ENCODE data around the gene IL32.
"Not testable (repeated sequence)": the region's sequence is repeated elsewhere in the genome, so short reads cannot be mapped to it uniquely, and the experiment has no call there.

Gene IL32

DNA sequence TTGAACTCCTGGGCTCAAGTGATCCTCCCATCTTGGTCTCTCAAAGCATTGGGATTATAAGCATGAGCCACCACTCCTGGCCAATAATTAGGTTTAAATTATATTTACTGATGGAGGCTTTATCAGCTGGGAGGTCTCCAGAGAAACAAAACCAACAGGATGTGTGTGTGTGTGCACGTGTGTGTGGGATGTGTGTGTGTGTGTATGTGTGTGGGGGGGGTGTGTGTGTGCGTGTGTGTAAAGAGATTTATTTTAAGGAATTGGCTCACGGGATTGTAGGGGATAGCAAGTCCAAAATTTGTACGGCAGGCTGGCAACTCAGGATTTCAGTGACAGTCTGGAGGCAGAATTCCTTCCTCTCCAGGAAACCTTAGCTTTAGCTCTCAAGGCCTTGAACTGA lies 14.4 kb upstream of the IL32 start:
- Mint-ChIP-seq H3K27ac (no peak overlapping the region), H3K4me1 (ENCODE audit: low read depth in 2 of 2) (peaks cover 39 to 52% of the 10 kb centered on the region in 2 donors), H3K9me3 (no peaks in the 10 kb centered on the region), H3K4me3 (no peak overlapping the region), H3K36me3 (ENCODE audit: insufficient read depth) (peaks cover 11% of the 10 kb centered on the region), H3K27me3 (no peaks in the 10 kb centered on the region)
- DNase-seq (no peak), ATAC-seq (replicated peaks) (no peak)

DNA sequence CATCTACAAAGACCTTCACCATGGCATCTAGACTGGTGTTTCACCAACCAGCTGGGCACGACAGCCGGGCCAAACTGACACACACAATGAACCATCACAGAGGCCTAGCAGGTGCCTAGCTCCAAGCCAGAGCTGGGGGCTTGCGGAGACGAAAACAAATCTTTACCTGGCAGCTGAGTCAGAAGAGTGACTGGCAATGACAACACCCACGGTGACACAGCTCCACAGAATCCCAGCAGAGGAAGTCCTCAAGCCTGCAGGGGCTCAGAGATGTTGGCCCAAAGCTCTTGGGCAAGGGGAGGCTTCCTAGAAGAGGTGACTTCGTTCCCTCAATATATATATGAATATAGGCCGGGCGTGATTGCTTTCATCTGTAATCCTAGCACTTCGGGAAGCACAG lies 13.9 kb upstream of the IL32 start:
- H3K9me3 Mint-ChIP-seq, result no peaks in the 10 kb centered on the region
- peaks cover 42 to 56% of the 10 kb centered on the region in 2 donors for H3K4me1 Mint-ChIP-seq (ENCODE audit: low read depth in 2 of 2)
- H3K27ac Mint-ChIP-seq, result peak overlapping the region in 1 of 2 donors; percentile 46
- no peak overlapping the region for H3K4me3 Mint-ChIP-seq
- H3K36me3 Mint-ChIP-seq (ENCODE audit: insufficient read depth), result peaks cover 11% of the 10 kb centered on the region
- no peaks in the 10 kb centered on the region for H3K27me3 Mint-ChIP-seq
- no peak for ATAC-seq (replicated peaks)
- DNase-seq, result no peak

DNA sequence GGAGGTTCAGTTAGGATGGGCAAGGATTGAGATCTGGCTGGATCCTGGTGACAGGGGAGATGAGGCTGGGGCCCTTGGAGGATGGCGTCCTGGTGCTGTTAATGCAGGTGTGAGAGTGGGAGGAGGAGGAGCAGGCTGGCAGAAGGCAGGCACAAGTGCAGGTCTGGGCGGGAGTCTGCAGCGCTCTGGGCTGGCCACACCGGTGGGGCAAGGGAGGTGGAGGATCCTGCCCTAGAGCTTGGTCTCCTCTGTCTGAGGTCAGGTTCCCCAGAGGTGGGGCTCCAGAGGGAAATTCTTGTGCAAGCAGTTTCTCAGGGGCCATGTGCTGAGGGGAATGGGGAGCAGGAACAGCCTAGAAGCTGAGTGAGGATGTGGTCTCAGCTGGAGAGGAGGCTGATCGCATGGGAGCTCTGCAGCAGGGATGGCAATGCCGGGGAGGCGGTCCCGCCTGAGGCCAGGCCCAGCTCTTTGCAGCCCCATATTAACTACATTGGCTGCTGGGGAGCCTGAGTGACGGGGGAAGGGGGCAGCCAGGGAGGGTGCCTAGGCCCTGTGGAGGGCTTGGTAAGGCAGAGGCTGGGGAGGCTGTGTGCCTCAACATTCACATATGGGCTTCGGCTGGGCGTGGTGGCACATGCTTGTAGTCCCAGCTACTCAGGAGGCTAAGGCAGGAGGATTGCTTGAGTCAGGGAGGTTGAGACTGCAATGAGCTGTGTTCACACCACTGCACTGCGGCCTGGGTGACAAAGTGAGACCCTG lies 12.7 kb upstream of the IL32 start:
- Mint-ChIP-seq H3K4me1 (ENCODE audit: low read depth in 2 of 2) (peaks cover 52 to 66% of the 10 kb centered on the region in 2 donors), H3K36me3 (ENCODE audit: insufficient read depth) (peaks cover 17% of the 10 kb centered on the region), H3K27ac (peak overlapping the region; percentile 46 to 76)
- H3K4me3 Mint-ChIP-seq, H3K27me3 Mint-ChIP-seq, DNase-seq, H3K9me3 Mint-ChIP-seq: not testable (repeated sequence)
- ATAC-seq (replicated peaks), result peak; percentile 48

DNA sequence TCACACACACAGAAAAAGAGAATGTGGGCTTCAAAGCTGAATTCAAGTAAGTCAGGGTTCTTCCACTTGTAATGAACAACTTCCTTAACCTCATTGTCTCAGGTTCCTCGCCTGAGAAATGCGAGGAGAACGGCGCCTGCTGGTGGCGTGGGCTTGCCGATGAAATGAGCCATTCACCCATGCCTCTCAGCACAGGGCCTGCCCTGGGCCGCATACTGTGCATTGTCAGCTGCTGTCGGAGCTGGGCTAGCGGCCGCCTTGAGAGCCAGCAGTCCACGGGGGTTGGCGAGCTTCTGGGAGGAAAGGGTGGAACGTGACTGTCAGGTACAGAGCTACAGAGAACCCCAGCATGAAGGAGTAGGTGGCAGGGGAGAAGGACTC lies 12.1 kb upstream of the IL32 start:
- peaks cover 52 to 61% of the 10 kb centered on the region in 2 donors for H3K4me1 Mint-ChIP-seq (ENCODE audit: low read depth in 2 of 2)
- peak; percentile 34 for ATAC-seq (replicated peaks)
- H3K27ac Mint-ChIP-seq, DNase-seq, H3K9me3 Mint-ChIP-seq, H3K27me3 Mint-ChIP-seq: not testable (repeated sequence)
- peaks cover 18% of the 10 kb centered on the region for H3K36me3 Mint-ChIP-seq (ENCODE audit: insufficient read depth)
- H3K4me3 Mint-ChIP-seq, result peak overlapping the region in 1 of 2 donors; percentile 57

DNA sequence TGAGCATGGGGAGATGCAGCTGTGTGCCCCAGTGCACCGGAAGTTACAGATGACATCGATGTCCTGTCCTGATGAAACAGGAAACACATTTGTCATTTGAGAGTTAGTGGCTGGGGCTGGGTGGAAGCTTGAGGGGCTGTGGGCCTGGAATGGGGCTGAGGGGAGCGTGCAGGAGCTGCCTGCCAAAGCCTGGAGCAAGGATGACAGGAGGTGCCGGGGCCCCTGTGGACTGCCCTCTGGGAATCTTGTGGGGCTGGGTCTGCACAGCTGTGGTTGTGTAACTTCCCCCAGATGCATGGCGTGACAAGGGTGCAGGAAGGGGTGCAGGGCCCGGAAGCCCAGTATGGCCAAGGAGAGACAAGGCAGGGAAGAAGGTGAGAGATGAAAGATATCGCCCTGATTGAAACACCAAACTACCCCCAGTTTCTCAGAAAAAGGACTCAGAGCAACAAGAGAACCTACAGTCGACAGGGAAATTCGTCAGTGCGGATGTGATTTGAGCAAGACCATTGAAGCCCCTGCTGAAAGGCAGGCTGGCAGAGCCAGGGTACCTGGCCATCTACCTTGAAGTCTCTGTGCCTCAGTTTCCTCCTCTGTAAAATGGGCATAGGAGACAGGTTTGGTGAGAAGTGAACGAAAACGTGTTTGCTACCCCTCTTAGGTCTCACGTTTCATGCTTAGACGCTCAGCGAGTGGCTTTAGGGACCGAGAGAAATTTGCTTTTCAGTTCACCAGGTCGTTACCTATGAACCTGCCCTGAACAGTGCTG lies 10.3 kb upstream of the IL32 start:
- Mint-ChIP-seq H3K27ac (peak overlapping the region; percentile 87 to 91), H3K4me3 (peak overlapping the region; percentile 79 to 91), H3K4me1 (ENCODE audit: low read depth in 2 of 2) (peaks cover 56 to 59% of the 10 kb centered on the region in 2 donors), H3K27me3 (no peaks in the 10 kb centered on the region), H3K9me3 (no peaks in the 10 kb centered on the region), H3K36me3 (ENCODE audit: insufficient read depth) (peaks cover 22% of the 10 kb centered on the region)
- no peak for DNase-seq
- ATAC-seq (replicated peaks), result no peak

DNA sequence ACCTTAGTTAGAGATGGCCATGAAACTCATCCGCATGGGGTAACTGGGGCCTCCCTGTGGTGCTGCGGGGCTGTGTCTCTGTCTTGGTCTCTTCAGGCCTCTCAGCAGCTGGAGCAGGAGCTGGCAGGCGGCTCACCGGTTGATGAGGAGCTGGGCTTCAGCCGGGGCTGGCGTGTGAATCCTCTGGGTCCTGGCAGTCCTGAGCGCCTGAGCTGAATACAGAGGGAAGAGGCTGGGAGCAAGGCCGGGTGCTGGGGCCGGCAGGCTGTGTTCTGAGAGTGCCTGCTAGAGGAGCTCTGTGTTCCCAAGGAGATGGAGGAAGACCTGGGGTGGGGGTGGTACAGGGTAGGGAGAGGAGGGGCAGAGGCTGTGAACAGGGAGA lies 9.7 kb upstream of the IL32 start:
- H3K27me3 Mint-ChIP-seq; H3K9me3 Mint-ChIP-seq; ATAC-seq (replicated peaks); DNase-seq: not testable (repeated sequence)
- Mint-ChIP-seq H3K36me3 (ENCODE audit: insufficient read depth) (peaks cover 22% of the 10 kb centered on the region), H3K4me3 (peak overlapping the region; percentile 79 to 91), H3K27ac (peak overlapping the region; percentile 87 to 91), H3K4me1 (ENCODE audit: low read depth in 2 of 2) (peaks cover 55 to 59% of the 10 kb centered on the region in 2 donors)

DNA sequence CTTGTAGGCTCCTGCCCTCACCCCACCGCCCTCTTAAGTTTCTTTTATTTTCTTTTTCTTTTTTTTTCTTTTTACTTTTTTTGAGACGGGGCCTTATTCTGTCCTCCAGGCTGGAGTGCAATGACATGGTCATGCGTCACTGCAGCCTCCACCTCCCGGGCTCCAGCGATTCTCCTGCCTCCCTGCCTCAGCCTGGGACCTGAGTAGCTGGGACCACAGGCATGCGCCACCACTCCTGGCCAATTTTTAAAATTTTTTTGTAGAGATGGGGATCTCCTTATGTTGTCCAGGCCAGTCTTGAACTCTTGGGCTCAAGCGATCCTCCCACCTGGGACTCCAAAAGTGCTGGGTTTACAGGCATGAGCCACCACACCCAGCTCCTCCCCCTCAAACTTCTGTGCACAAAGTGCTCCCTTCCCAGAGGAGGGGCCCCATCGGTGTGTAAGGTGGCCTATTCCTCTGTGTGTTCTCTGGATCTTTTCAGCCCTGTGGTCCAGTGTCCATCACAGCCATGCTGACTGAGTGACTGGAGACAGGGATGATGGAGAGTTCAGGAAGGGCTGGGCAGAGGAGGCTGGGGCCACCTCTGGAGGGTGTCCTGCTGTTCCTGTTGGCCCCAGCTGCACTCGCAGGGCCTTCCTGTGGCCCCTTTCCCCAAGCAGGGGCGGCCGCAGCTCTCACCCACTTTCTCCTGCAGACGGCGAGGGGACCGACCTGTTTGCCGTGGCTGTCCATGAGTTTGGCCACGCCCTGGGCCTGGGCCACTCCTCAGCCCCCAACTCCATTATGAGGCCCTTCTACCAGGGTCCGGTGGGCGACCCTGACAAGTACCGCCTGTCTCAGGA lies 8.9 kb upstream of the IL32 start:
- no peaks in the 10 kb centered on the region for H3K27me3 Mint-ChIP-seq
- no peak for ATAC-seq (replicated peaks)
- H3K4me1 Mint-ChIP-seq (ENCODE audit: low read depth in 2 of 2), result peaks cover 52 to 55% of the 10 kb centered on the region in 2 donors
- DNase-seq, result no peak
- H3K4me3 Mint-ChIP-seq, result peak overlapping the region; percentile 91 to 92
- H3K27ac Mint-ChIP-seq, result peak overlapping the region; percentile 91
- H3K9me3 Mint-ChIP-seq, result no peaks in the 10 kb centered on the region
- H3K36me3 Mint-ChIP-seq (ENCODE audit: insufficient read depth), result peaks cover 22% of the 10 kb centered on the region

DNA sequence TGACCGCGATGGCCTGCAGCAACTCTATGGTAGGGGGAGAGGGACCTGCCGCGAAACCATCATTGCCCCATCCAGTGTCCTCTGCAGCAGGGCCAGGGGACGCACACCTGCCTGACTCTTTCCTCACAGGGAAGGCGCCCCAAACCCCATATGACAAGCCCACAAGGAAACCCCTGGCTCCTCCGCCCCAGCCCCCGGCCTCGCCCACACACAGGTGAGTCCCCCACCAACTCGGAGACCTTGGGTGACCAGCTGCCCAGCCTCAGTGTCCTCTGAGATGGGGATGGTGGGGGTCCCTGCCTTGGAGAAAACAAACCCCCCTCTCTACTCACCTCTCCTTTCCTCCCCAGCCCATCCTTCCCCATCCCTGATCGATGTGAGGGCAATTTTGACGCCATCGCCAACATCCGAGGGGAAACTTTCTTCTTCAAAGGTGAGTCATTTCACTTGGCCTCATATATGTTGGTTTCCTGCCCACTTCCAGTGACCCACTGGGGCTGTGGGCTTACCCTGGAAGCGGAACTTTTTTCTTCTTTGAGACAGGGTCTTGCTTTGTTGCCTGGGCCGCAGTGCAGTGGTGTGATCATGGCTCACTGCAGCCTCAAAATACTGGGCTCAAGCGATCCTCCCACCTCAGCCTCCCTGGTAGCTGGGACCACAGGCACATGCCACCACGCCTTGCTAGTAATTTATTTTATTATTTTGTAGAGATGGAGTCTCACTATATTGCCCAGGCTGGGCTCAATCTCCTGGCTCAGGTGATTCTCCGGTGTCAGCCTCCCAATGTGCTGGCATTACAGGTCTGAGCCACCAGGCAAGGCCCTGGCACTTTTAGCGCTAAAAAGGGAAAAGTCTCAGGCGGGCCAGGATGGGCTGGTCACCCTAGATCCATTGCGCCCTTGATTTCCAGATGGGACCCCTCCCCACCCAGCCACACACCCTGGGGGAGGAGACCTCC lies 8.0 kb upstream of the IL32 start:
- no peaks in the 10 kb centered on the region for H3K27me3 Mint-ChIP-seq
- DNase-seq (no peak), ATAC-seq (replicated peaks) (no peak)
- no peaks in the 10 kb centered on the region for H3K9me3 Mint-ChIP-seq
- peak overlapping the region; percentile 91 for H3K27ac Mint-ChIP-seq
- H3K4me1 Mint-ChIP-seq (ENCODE audit: low read depth in 2 of 2), result peaks cover 48 to 50% of the 10 kb centered on the region in 2 donors
- peak overlapping the region; percentile 91 to 92 for H3K4me3 Mint-ChIP-seq
- peaks cover 19% of the 10 kb centered on the region for H3K36me3 Mint-ChIP-seq (ENCODE audit: insufficient read depth)

DNA sequence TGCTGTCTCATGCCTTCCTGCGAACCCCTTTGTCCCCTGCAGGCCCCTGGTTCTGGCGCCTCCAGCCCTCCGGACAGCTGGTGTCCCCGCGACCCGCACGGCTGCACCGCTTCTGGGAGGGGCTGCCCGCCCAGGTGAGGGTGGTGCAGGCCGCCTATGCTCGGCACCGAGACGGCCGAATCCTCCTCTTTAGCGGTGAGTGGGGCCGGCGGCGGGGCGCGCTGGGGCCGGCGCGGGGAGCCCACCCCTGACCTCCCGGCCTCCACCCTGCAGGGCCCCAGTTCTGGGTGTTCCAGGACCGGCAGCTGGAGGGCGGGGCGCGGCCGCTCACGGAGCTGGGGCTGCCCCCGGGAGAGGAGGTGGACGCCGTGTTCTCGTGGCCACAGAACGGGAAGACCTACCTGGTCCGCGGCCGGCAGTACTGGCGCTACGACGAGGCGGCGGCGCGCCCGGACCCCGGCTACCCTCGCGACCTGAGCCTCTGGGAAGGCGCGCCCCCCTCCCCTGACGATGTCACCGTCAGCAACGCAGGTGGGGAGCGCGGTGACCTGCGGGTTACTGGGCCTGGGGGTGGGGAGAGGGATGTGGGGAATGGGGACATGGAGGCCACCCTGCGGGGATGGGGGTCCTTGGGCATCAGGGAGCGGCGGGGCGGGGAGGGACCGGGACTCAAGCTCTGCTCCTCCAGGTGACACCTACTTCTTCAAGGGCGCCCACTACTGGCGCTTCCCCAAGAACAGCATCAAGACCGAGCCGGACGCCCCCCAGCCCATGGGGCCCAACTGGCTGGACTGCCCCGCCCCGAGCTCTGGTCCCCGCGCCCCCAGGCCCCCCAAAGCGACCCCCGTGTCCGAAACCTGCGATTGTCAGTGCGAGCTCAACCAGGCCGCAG lies 7.1 kb upstream of the IL32 start:
- ATAC-seq (replicated peaks), result peak; percentile 54
- H3K36me3 Mint-ChIP-seq (ENCODE audit: insufficient read depth), result peaks cover 18% of the 10 kb centered on the region
- peaks cover 53 to 54% of the 10 kb centered on the region in 2 donors for H3K4me1 Mint-ChIP-seq (ENCODE audit: low read depth in 2 of 2)
- peak overlapping the region; percentile 91 to 92 for H3K4me3 Mint-ChIP-seq
- no peaks in the 10 kb centered on the region for H3K9me3 Mint-ChIP-seq
- H3K27ac Mint-ChIP-seq, result peak overlapping the region; percentile 60 to 96
- DNase-seq, result peak in 2 of 3 experiments; percentile 30 to 51
- no peaks in the 10 kb centered on the region for H3K27me3 Mint-ChIP-seq

DNA sequence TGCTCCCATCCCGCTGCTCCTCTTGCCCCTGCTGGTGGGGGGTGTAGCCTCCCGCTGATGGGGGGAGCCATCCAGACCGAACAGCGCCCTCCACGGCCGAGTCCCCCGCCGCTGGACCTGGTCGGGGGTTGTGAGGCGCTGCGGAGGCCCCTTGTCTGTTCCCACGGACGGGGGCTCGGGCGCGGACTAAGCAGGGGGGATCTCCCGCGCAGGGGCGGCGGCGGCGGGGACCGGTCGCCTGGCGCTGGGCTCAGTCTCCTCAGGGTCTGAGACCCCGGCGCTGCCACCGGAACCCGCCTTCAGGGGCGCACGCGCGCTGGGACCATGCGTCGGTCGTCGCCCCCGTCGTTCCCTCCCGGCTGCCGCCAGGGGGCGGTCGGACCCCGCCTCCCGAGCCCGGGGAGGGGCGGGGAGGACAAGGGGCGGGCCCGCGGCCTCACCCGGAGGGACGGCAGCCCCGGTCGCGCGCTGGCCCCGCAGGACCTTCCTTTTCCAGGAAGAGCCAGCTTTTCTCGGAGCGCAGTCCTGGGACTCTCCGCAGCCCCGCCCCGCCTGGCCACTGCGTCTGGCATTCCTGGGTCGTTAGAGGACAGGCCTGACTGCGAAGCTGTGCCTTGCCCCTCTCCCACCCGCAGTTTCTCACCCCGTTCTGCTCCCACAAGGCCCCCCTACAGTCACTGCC lies 6.3 kb upstream of the IL32 start:
- Mint-ChIP-seq H3K4me3 (peak overlapping the region; percentile 91 to 92), H3K4me1 (ENCODE audit: low read depth in 2 of 2) (peaks cover 52% of the 10 kb centered on the region in 2 donors), H3K27ac (peak overlapping the region; percentile 94 to 96), H3K27me3 (no peaks in the 10 kb centered on the region), H3K9me3 (no peaks in the 10 kb centered on the region), H3K36me3 (ENCODE audit: insufficient read depth) (peaks cover 14% of the 10 kb centered on the region)
- DNase-seq (peak; percentile 82 to 90 (median 89)), ATAC-seq (replicated peaks) (peak; percentile 85)

DNA sequence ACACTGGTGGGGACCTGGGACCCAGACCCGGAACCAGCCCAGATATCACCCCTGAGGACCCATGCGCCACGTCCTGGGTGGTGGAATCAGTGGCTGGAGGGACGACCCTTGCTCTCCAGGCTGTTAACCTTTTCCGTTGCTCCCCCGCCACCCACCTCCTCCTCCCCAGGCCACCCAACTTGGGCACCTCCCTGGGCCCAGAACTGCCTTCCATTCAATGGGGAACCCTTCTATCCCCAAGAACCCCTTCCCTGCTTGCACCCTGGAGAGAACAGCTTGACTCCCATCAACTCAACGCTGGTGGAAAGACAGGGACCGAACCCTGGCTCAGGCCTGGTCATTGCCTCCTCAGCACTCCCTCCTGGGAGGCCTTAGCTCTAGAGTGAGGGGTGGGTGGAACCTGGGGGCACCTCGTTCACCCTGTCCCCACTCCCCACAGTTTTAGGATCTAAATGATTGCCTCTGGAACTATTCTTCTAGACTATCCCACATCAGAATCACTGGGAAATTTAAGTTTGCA lies 5.7 kb upstream of the IL32 start:
- ATAC-seq (replicated peaks) (no peak), DNase-seq (no peak)
- no peaks in the 10 kb centered on the region for H3K27me3 Mint-ChIP-seq
- H3K4me1 Mint-ChIP-seq (ENCODE audit: low read depth in 2 of 2), result peaks cover 51 to 53% of the 10 kb centered on the region in 2 donors
- peak overlapping the region; percentile 94 to 96 for H3K27ac Mint-ChIP-seq
- H3K9me3 Mint-ChIP-seq, result no peaks in the 10 kb centered on the region
- H3K36me3 Mint-ChIP-seq (ENCODE audit: insufficient read depth), result peaks cover 12% of the 10 kb centered on the region
- peak overlapping the region; percentile 91 to 92 for H3K4me3 Mint-ChIP-seq
